K562 (cell line): ENCODE data around the gene NUP50. TPM values are rescaled to one million over a fixed set of nuclear protein-coding genes. Genes with fewer than 3 reads are reported as not detected.

Source experiments
- EGR1 ChIP-seq: fragments of 450-650 bp; conservative IDR thresholded peaks from 2 replicates; pipeline ENCODE4 v1.6.1; 2017; ENCODE audit warnings: mild to moderate bottlenecking
- ETV1 ChIP-seq: fragments of 450-650 bp; conservative IDR thresholded peaks from 2 replicates; pipeline ENCODE4 v1.6.1; 2016; ENCODE audit warnings: missing genetic modification characterization, control low read depth, low read depth, missing compliant biosample characterization
- FOSL1 ChIP-seq: fragments of 200-800 bp; sonication (Bioruptor generic); conservative IDR thresholded peaks from 2 replicates; pipeline ENCODE4 v1.6.1; 2016; ENCODE audit warnings: missing genetic modification characterization, missing compliant biosample characterization
- MCM3 ChIP-seq: fragments of 450-650 bp; IDR thresholded peaks from 2 replicates; pipeline ENCODE4 v1.6.1; 2016
- NR2C1 ChIP-seq, 2 experiments: fragments of 450-650 bp; IDR thresholded peaks; 2 replicates each; pipeline ENCODE4 v1.6.1; 2017; ENCODE audit warnings: mild to moderate bottlenecking in 2 of 2, antibody characterized with exemption in 1 of 2, inconsistent platforms in 1 of 2, missing compliant biosample characterization in 1 of 2, missing genetic modification characterization in 1 of 2
- PCBP2 ChIP-seq: fragments of 200-400 bp; formaldehyde crosslinking; IDR thresholded peaks from 2 replicates; pipeline ENCODE4 v1.6.1; 2018; ENCODE audit warnings: low read length, low read depth, mild to moderate bottlenecking, moderate library complexity; ENCODE audit not compliant: poor library complexity, severe bottlenecking
- RNF2 ChIP-seq: sonication (generic); IDR thresholded peaks from 2 replicates; pipeline ENCODE4 v1.6.1; 2016
- SOX6 ChIP-seq: fragments of 450-650 bp; IDR thresholded peaks from 2 replicates; pipeline ENCODE4 v1.6.1; 2014; ENCODE audit warnings: mild to moderate bottlenecking
- ZBTB7A ChIP-seq: IDR thresholded peaks from 2 replicates; pipeline ENCODE4 v1.6.1; 2011; ENCODE audit warnings: low read depth, mild to moderate bottlenecking, low read length, moderate library complexity, borderline replicate concordance; ENCODE audit not compliant: control insufficient read depth
- ZNF253 ChIP-seq: fragments of 250-450 bp; sonication (Bioruptor Pico); conservative IDR thresholded peaks from 2 replicates; pipeline ENCODE4 v1.6.1; 2021; ENCODE audit warnings: mild to moderate bottlenecking
- ZNF263 ChIP-seq: sonication (generic); formaldehyde crosslinking; IDR thresholded peaks from 2 replicates; pipeline ENCODE4 v1.8.0; 2022; ENCODE audit warnings: mild to moderate bottlenecking, missing genetic modification reagents, borderline replicate concordance
- ZNF449 ChIP-seq: fragments of 250-450 bp; sonication (Bioruptor Pico); IDR thresholded peaks from 2 replicates; pipeline ENCODE4 v1.8.0; 2022; ENCODE audit warnings: moderate library complexity, mild to moderate bottlenecking, inconsistent platforms
- polyA plus RNA-seq, 8 experiments: library from polyadenylated mRNA; depleted of rRNA in 4 of 8; stranded (reverse) in 5 of 8; unstranded in 3 of 8; fragments of >200 nt; fragmentation: Nextera tagmentation in 2 of 8; fragmentation: Illumina TruSeq in 1 of 8; extraction: Ambion mirVana in 2 of 8; extraction: Trizol in 1 of 8; gene quantifications; 2 replicates each; pipeline versions ENCODE4 v1.2.1 to v1.2.3, GENCODE V29; 2011 to 2014; ENCODE audit warnings: inconsistent platforms in 1 of 8, missing spikeins in 1 of 8
- total RNA-seq, 7 experiments: library from RNA; depleted of rRNA in 6 of 7; stranded (reverse); fragments of >200 nt in 6 of 7; fragmentation: Illumina TruSeq in 2 of 7; extraction: Trizol in 2 of 7; gene quantifications; 2 replicates each; pipeline versions ENCODE4 v1.2.1 to v1.2.3, GENCODE V29; 2011 to 2021; ENCODE audit warnings: low replicate concordance in 1 of 7
- TF ChIP-seq, protein P1 (sequence below): fragments of 200-600 bp; sonication (generic); IDR thresholded peaks from one replicate; pipeline ENCODE4 v1.6.1; 2012; ENCODE audit warnings: mild to moderate bottlenecking, low read depth, low read length, inconsistent platforms

Gene NUP50
- total and polyA plus RNA-seq, 9 of the 15 experiments (the other 6 are each of a cell fraction or from before 2014, with no cell fraction given): 23.8 to 83.7 (median 55.3) TPM

DNA sequence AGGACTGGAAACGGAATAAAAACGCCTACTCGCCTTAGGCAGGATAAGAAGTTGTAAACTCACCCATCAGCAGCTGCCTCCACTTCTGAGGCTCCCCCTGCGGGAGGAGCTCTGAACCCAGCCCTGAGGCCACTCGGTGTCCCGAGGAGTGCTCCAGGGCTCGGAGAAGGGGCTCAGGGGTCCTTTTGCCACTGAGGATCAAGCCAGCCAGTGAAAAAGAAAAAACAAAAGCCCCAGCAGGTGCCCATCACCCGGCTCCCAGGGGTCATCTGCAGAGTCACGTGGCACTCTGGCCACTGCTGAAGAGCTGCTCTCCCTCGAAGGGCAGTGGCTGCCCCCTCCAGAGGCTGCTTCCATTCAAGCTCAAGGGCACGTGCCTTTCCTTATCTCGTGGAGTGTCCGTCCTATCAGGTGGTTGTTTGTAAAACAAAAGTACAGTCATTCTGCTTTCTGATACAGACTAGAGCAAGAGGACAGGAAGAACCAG is 29.0 kb downstream of the NUP50 start (continued):
- TF ChIP-seq, protein P1, sequence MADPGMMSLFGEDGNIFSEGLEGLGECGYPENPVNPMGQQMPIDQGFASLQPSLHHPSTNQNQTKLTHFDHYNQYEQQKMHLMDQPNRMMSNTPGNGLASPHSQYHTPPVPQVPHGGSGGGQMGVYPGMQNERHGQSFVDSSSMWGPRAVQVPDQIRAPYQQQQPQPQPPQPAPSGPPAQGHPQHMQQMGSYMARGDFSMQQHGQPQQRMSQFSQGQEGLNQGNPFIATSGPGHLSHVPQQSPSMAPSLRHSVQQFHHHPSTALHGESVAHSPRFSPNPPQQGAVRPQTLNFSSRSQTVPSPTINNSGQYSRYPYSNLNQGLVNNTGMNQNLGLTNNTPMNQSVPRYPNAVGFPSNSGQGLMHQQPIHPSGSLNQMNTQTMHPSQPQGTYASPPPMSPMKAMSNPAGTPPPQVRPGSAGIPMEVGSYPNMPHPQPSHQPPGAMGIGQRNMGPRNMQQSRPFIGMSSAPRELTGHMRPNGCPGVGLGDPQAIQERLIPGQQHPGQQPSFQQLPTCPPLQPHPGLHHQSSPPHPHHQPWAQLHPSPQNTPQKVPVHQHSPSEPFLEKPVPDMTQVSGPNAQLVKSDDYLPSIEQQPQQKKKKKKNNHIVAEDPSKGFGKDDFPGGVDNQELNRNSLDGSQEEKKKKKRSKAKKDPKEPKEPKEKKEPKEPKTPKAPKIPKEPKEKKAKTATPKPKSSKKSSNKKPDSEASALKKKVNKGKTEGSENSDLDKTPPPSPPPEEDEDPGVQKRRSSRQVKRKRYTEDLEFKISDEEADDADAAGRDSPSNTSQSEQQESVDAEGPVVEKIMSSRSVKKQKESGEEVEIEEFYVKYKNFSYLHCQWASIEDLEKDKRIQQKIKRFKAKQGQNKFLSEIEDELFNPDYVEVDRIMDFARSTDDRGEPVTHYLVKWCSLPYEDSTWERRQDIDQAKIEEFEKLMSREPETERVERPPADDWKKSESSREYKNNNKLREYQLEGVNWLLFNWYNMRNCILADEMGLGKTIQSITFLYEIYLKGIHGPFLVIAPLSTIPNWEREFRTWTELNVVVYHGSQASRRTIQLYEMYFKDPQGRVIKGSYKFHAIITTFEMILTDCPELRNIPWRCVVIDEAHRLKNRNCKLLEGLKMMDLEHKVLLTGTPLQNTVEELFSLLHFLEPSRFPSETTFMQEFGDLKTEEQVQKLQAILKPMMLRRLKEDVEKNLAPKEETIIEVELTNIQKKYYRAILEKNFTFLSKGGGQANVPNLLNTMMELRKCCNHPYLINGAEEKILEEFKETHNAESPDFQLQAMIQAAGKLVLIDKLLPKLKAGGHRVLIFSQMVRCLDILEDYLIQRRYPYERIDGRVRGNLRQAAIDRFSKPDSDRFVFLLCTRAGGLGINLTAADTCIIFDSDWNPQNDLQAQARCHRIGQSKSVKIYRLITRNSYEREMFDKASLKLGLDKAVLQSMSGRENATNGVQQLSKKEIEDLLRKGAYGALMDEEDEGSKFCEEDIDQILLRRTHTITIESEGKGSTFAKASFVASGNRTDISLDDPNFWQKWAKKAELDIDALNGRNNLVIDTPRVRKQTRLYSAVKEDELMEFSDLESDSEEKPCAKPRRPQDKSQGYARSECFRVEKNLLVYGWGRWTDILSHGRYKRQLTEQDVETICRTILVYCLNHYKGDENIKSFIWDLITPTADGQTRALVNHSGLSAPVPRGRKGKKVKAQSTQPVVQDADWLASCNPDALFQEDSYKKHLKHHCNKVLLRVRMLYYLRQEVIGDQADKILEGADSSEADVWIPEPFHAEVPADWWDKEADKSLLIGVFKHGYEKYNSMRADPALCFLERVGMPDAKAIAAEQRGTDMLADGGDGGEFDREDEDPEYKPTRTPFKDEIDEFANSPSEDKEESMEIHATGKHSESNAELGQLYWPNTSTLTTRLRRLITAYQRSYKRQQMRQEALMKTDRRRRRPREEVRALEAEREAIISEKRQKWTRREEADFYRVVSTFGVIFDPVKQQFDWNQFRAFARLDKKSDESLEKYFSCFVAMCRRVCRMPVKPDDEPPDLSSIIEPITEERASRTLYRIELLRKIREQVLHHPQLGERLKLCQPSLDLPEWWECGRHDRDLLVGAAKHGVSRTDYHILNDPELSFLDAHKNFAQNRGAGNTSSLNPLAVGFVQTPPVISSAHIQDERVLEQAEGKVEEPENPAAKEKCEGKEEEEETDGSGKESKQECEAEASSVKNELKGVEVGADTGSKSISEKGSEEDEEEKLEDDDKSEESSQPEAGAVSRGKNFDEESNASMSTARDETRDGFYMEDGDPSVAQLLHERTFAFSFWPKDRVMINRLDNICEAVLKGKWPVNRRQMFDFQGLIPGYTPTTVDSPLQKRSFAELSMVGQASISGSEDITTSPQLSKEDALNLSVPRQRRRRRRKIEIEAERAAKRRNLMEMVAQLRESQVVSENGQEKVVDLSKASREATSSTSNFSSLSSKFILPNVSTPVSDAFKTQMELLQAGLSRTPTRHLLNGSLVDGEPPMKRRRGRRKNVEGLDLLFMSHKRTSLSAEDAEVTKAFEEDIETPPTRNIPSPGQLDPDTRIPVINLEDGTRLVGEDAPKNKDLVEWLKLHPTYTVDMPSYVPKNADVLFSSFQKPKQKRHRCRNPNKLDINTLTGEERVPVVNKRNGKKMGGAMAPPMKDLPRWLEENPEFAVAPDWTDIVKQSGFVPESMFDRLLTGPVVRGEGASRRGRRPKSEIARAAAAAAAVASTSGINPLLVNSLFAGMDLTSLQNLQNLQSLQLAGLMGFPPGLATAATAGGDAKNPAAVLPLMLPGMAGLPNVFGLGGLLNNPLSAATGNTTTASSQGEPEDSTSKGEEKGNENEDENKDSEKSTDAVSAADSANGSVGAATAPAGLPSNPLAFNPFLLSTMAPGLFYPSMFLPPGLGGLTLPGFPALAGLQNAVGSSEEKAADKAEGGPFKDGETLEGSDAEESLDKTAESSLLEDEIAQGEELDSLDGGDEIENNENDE: no peak
- no peak for TF ChIP-seq RNF2
- peak; percentile 39; the same call in 1 of the 2 replicates for TF ChIP-seq ZBTB7A
- TF ChIP-seq ETV1 (tag): no peak
- TF ChIP-seq ZNF253 (CRISPR knock-in tag): no peak
- TF ChIP-seq MCM3: no peak
- no peak for TF ChIP-seq NR2C1 (IDR thresholded peaks at IDR 0.05)
- TF ChIP-seq NR2C1 (tag; IDR thresholded peaks at IDR 0.05): 0 out of 2 replicates have a peak, but pooled peaks have one; percentile 26
- TF ChIP-seq SOX6: peak; percentile 78
- TF ChIP-seq FOSL1: peak; percentile 49; the same call in 1 of the 2 replicates
- TF ChIP-seq EGR1: 0 out of 2 replicates have a peak, but pooled peaks have one; percentile 15
- no peak for TF ChIP-seq ZNF449 (CRISPR knock-in tag)
- TF ChIP-seq ZNF263 (CRISPR knock-in tag): peak; percentile 92
- TF ChIP-seq PCBP2: no peak
